Natural killer cell (primary cell): ENCODE measurements around the gene P4HA2. TPM values are rescaled to one million over a fixed set of nuclear protein-coding genes. Genes with fewer than 3 reads are reported as not detected.
"Not testable (repeated sequence)": the region's sequence is repeated elsewhere in the genome, so short reads cannot be mapped to it uniquely, and the experiment has no call there.

Experiments used
- ATAC-seq, 3 donors: fragments of 150-1000 bp in 2 of 3; fragments of 200-7000 bp in 1 of 3; cut with Tn5 transposase; 1 replicate in 1 of 3; 2 replicates in 2 of 3; pipeline ENCODE4 v1.10.0; 2021; ENCODE audit warnings: mild to moderate bottlenecking in 2 of 3, moderate library complexity in 2 of 3
- DNase-seq, 2 donors: peaks; one replicate each; pipeline versions ENCODE4 v3.0.0 to v3.0.0-alpha.2; 2013 to 2021; ENCODE audit warnings: mixed read lengths in 1 of 2
- H3K27ac ChIP-seq: one replicate; pipeline ENCODE4 v1.5.1; 2013; ENCODE audit warnings: mild to moderate bottlenecking, low read length
- H3K27me3 ChIP-seq: one replicate; pipeline ENCODE4 v1.6.1; 2013; ENCODE audit warnings: low read length; ENCODE audit not compliant: control insufficient read depth, insufficient read depth
- H3K36me3 ChIP-seq: one replicate; pipeline ENCODE4 v1.6.1; 2013; ENCODE audit warnings: low read length; ENCODE audit not compliant: control insufficient read depth, insufficient read depth
- H3K4me1 ChIP-seq: one replicate; pipeline ENCODE4 v1.6.1; 2013; ENCODE audit warnings: low read length; ENCODE audit not compliant: control insufficient read depth, insufficient read depth
- H3K4me3 ChIP-seq: one replicate; pipeline ENCODE4 v1.5.1; 2013; ENCODE audit warnings: low read length
- H3K9me3 ChIP-seq: one replicate; pipeline ENCODE4 v1.6.1; 2013; ENCODE audit warnings: low read length; ENCODE audit not compliant: control insufficient read depth, insufficient read depth
- H3K27ac Mint-ChIP-seq, 2 donors: one replicate each; pipeline ENCODE4 v1.8.0; 2022; ENCODE audit warnings: mild to moderate bottlenecking in 2 of 2, mixed read lengths in 2 of 2, moderate library complexity in 1 of 2
- H3K27me3 Mint-ChIP-seq, 2 donors: one replicate each; pipeline ENCODE4 v1.8.0; 2022; ENCODE audit warnings: low read depth in 2 of 2, mixed read lengths in 2 of 2
- H3K36me3 Mint-ChIP-seq: one replicate; pipeline ENCODE4 v1.8.0; 2022; ENCODE audit warnings: mixed read lengths
- H3K4me1 Mint-ChIP-seq, 2 donors: one replicate each; pipeline ENCODE4 v1.8.0; 2022; ENCODE audit warnings: mixed read lengths in 2 of 2
- H3K4me3 Mint-ChIP-seq: one replicate; pipeline ENCODE4 v1.8.0; 2022; ENCODE audit warnings: mild to moderate bottlenecking, moderate library complexity, mixed read lengths
- H3K9me3 Mint-ChIP-seq, 2 donors: one replicate each; pipeline ENCODE4 v1.8.0; 2022; ENCODE audit warnings: mixed read lengths in 2 of 2
- WGBS: methylation state at CpG from one replicate; pipeline ENCODE4 v1.1.7; 2013; ENCODE audit warnings: missing lambda C conversion rate; ENCODE audit not compliant: insufficient coverage; 5-methylcytosine and 5-hydroxymethylcytosine counted together
- intact Hi-C: fragments of 100-400 bp; cut with micrococcal nuclease; formaldehyde crosslinking; loops from one replicate; pipeline ENCODE4 v1.14.2; 2022
- total RNA-seq, 4 donors: library from RNA; stranded (reverse); fragments of 120-200 nt in 1 of 4; gene quantifications; one replicate each; pipeline versions ENCODE4 v1.2.3 to v1.2.4, GENCODE V29; 2013 to 2022
- TF ChIP-seq, protein P1 (sequence below): fragments of 200-600 bp; IDR thresholded peaks from one replicate; pipeline ENCODE4 v1.8.0; 2022; ENCODE audit warnings: antibody characterized with exemption

The P4HA2 gene
- total RNA-seq, 3 donors from 2014 or later (not counting 1 experiment from before 2014, with no cell fraction given), result 0.20 TPM; not detected in 2

DNA sequence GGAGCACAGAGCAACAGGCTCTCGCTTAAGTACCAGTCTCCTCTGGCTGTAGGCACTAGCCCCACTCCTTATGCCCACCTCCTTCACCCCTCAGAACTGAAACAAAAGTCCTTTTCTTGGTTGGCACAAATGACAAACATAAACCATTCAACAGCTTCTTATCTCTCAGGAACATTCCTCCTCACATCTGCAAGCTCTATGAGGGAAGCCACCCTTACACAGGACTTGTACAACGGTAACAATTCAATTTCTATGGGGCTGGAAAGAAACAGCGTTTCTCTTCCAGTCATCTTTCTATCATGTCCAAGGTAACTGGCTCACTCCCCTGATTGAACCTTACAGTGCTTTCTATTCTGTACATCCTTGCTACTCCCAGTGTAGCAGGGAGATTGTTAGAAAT, 80.0 kb downstream of the P4HA2 start:
- Mint-ChIP-seq H3K4me3 (no peak overlapping the region), H3K36me3 (peaks cover 23% of the 10 kb centered on the region), H3K4me1 (no peaks in the 10 kb centered on the region), H3K9me3 (peaks cover 7 to 11% of the 10 kb centered on the region in 2 donors), H3K27ac (no peak overlapping the region), H3K27me3 (peaks cover 4 to 11% of the 10 kb centered on the region in 2 donors)
- no peak overlapping the region for H3K4me3 ChIP-seq
- no peak for DNase-seq
- no peaks in the 10 kb centered on the region for H3K4me1 ChIP-seq
- H3K9me3 ChIP-seq, result peaks cover 4% of the 10 kb centered on the region
- intact Hi-C loops, result no loop called here
- no peaks in the 10 kb centered on the region for H3K36me3 ChIP-seq
- H3K27ac ChIP-seq, result no peak overlapping the region
- TF ChIP-seq, protein P1, sequence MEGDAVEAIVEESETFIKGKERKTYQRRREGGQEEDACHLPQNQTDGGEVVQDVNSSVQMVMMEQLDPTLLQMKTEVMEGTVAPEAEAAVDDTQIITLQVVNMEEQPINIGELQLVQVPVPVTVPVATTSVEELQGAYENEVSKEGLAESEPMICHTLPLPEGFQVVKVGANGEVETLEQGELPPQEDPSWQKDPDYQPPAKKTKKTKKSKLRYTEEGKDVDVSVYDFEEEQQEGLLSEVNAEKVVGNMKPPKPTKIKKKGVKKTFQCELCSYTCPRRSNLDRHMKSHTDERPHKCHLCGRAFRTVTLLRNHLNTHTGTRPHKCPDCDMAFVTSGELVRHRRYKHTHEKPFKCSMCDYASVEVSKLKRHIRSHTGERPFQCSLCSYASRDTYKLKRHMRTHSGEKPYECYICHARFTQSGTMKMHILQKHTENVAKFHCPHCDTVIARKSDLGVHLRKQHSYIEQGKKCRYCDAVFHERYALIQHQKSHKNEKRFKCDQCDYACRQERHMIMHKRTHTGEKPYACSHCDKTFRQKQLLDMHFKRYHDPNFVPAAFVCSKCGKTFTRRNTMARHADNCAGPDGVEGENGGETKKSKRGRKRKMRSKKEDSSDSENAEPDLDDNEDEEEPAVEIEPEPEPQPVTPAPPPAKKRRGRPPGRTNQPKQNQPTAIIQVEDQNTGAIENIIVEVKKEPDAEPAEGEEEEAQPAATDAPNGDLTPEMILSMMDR, result no peak
- 80% methylated on average over 3 of the region's 3 CpGs for WGBS
- no peak for ATAC-seq
- no peaks in the 10 kb centered on the region for H3K27me3 ChIP-seq

DNA sequence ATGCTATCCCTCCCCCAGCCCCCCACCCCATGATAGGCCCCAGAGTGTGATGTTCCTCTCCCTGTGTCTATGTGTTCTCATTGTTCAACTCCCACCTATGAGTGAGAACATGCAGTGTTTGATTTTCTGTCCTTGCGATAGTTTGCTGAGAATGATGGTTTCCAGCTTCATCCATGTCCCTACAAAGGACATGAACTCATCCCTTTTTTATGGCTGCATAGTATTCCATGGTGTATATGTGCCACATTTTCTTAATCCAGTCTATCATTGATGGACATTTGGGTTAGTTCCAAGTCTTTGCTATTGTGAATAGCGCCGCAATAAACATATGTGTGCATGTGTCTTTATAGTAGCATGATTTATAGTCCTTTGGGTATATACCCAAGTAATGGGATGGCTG, 82.3 kb downstream of the P4HA2 start:
- H3K36me3 ChIP-seq, H3K9me3 ChIP-seq, H3K27me3 ChIP-seq, H3K4me1 Mint-ChIP-seq, intact Hi-C loops, H3K27ac Mint-ChIP-seq, ATAC-seq, H3K4me1 ChIP-seq, H3K4me3 ChIP-seq, H3K27ac ChIP-seq, H3K4me3 Mint-ChIP-seq, DNase-seq: not testable (repeated sequence)
- Mint-ChIP-seq H3K36me3 (peaks cover 28% of the 10 kb centered on the region), H3K27me3 (peaks cover 4 to 11% of the 10 kb centered on the region in 2 donors), H3K9me3 (peaks cover 9 to 14% of the 10 kb centered on the region in 2 donors)
- no CpG with 5 or more reads among the region's 3 CpGs for WGBS

DNA sequence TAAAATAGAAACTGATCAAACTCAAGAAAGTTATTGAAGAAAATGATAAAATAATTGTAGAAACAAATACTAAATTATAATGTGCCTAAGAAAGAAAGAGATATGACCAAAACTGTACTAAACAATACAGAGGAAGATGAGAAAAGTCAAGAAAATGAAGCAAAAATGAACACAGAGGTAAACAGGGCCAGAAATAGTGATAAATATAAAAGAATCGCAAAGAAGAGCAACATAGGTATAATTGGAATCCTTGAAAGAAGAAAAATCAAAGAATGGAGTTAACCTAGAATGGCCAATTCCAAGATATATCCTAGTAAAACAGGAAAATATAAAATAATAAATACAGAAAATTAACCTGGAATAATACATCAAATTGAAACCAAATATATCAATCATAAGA, 84.5 kb downstream of the P4HA2 start:
- 100% methylated on average over 1 of the region's 1 CpG for WGBS
- ATAC-seq (no peak), DNase-seq (no peak)
- Histone ChIP-seq H3K27me3 (no peaks in the 10 kb centered on the region), H3K36me3 (no peaks in the 10 kb centered on the region), H3K4me3 (no peak overlapping the region), H3K9me3 (peaks cover 4% of the 10 kb centered on the region), H3K27ac (no peak overlapping the region), H3K4me1 (no peaks in the 10 kb centered on the region)
- H3K9me3 Mint-ChIP-seq, result peaks cover 9 to 14% of the 10 kb centered on the region in 2 donors
- TF ChIP-seq, protein P1, result no peak
- peaks cover 0 to 20% of the 10 kb centered on the region in 2 donors for H3K27me3 Mint-ChIP-seq
- no peaks in the 10 kb centered on the region for H3K4me1 Mint-ChIP-seq
- intact Hi-C loops, result no loop called here
- H3K27ac Mint-ChIP-seq, result no peak overlapping the region
- H3K36me3 Mint-ChIP-seq, result peaks cover 28% of the 10 kb centered on the region
- H3K4me3 Mint-ChIP-seq, result no peak overlapping the region

DNA sequence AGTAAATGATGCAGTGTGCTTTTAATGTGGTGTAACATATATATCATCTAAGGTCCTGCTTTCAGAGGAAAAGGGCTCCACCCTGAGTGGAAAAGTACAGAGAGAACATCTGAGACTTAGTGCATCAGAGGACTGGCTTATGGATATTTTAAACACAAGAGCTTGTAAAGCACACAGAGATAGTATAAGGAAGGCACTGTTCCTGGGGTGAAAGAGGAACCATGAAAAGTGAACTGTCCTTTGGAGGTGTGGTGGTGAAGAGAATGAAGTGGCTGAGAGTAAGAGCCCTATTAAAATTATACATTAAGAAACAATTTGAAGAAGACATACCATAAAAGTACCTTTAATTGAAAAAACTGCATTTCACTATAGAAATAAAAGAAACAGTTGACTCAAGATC, 85.2 kb downstream of the P4HA2 start:
- no peaks in the 10 kb centered on the region for H3K4me1 Mint-ChIP-seq
- no peaks in the 10 kb centered on the region for H3K36me3 ChIP-seq
- no peak for DNase-seq
- no peak overlapping the region for H3K4me3 Mint-ChIP-seq
- no peak overlapping the region for H3K4me3 ChIP-seq
- ATAC-seq, result no peak
- no peaks in the 10 kb centered on the region for H3K4me1 ChIP-seq
- intact Hi-C loops, result no loop called here
- no peak overlapping the region for H3K27ac Mint-ChIP-seq
- H3K36me3 Mint-ChIP-seq, result peaks cover 28% of the 10 kb centered on the region
- H3K27ac ChIP-seq, result no peak overlapping the region
- no peaks in the 10 kb centered on the region for H3K27me3 ChIP-seq
- H3K9me3 Mint-ChIP-seq, result peaks cover 9 to 14% of the 10 kb centered on the region in 2 donors
- H3K9me3 ChIP-seq, result peaks cover 4% of the 10 kb centered on the region
- TF ChIP-seq, protein P1, result no peak
- H3K27me3 Mint-ChIP-seq, result peaks cover 0 to 20% of the 10 kb centered on the region in 2 donors

Other genes with a start within 250 kb of the P4HA2 start
- gene ACSL6, start 216.2 kb downstream of the P4HA2 start, total RNA-seq, result 1 to 10 TPM; 2.1 to 2.2 (median 2.2) TPM
- not detected for gene IL3, start 167.2 kb downstream of the P4HA2 start, total RNA-seq
- 1 to 10 TPM in 1 of 3 donors, under 1 TPM in 2; 0.65 to 1.2 (median 0.82) TPM for gene CSF2, start 154.1 kb downstream of the P4HA2 start, total RNA-seq
- gene PDLIM4, start 29.8 kb upstream of the P4HA2 start, total RNA-seq, result not detected
- gene SLC22A4, start 66.5 kb upstream of the P4HA2 start, total RNA-seq, result 1 to 10 TPM in 1 of 3 donors, under 1 TPM in 2; 0.14 to 2.3 (median 0.27) TPM
- 1 to 10 TPM; 1.6 to 5.0 (median 3.9) TPM for gene SLC22A5, start 141.9 kb upstream of the P4HA2 start, total RNA-seq